C4-2B (cell line): Measurements from ENCODE around the gene SRXN1.

Source experiments
- H3K27ac ChIP-seq: fragments of 450-650 bp; 2 replicates; pipeline ENCODE4 v1.5.1; 2017
- CTCF ChIP-seq: fragments of 450-650 bp; conservative IDR thresholded peaks from 2 replicates; pipeline ENCODE4 v1.5.1; 2017; ENCODE audit warnings: mild to moderate bottlenecking
- ZFX ChIP-seq: fragments of 450-650 bp; IDR thresholded peaks from 2 replicates; pipeline ENCODE4 v1.6.1; 2017

SRXN1 gene

GRCh38 chr20:682123-682522 is 29.1 kb upstream of the SRXN1 start:
- TF ChIP-seq CTCF (no peak), ZFX (no peak)
- H3K27ac ChIP-seq = no peak overlapping the region

- no peak for TF ChIP-seq ZFX
- TF ChIP-seq CTCF = no peak
- H3K27ac ChIP-seq = no peak overlapping the region
Observed at GRCh38 chr20:680638-681187, 27.7 kb upstream of the SRXN1 start.

GRCh38 chr20:677957-678356 is 25.0 kb upstream of the SRXN1 start:
- no peak overlapping the region for H3K27ac ChIP-seq
- no peak for TF ChIP-seq ZFX
- no peak for TF ChIP-seq CTCF

GRCh38 chr20:676967-677366 is 24.0 kb upstream of the SRXN1 start:
- no peak overlapping the region for H3K27ac ChIP-seq
- TF ChIP-seq CTCF (no peak), ZFX (no peak)

GRCh38 chr20:676315-676937 is 23.4 kb upstream of the SRXN1 start:
- no peak overlapping the region for H3K27ac ChIP-seq

GRCh38 chr20:675453-676314 is 22.7 kb upstream of the SRXN1 start, which contains the start of gene SCRT2:
Gene SCRT2, minus strand, starts transcription at chr20:675802. Its CDS starts 201 bp downstream, at chr20:675601.
- no peak within 1 kb of the TSS for H3K27ac ChIP-seq
- TF ChIP-seq CTCF = no peak
- no peak for TF ChIP-seq ZFX

More at GRCh38 chr20:676315-676937, 23.4 kb upstream of the SRXN1 start:
- no peak for TF ChIP-seq ZFX
- no peak for TF ChIP-seq CTCF

GRCh38 chr20:675033-675452 is 22.0 kb upstream of the SRXN1 start:
- H3K27ac ChIP-seq = no peak overlapping the region
- TF ChIP-seq CTCF (no peak), ZFX (no peak)
